Measurements from ENCODE around the gene SLC2A6. TPM values are rescaled to one million over a fixed set of nuclear protein-coding genes. Genes with fewer than 3 reads are reported as not detected.
A peak's percentile ranks its signal among the peaks of the same experiment; 100 is the strongest.

Gene SLC2A6
- total and polyA plus RNA-seq, 2 donors from 2014 or later: 2.5 to 5.8 TPM

DNA sequence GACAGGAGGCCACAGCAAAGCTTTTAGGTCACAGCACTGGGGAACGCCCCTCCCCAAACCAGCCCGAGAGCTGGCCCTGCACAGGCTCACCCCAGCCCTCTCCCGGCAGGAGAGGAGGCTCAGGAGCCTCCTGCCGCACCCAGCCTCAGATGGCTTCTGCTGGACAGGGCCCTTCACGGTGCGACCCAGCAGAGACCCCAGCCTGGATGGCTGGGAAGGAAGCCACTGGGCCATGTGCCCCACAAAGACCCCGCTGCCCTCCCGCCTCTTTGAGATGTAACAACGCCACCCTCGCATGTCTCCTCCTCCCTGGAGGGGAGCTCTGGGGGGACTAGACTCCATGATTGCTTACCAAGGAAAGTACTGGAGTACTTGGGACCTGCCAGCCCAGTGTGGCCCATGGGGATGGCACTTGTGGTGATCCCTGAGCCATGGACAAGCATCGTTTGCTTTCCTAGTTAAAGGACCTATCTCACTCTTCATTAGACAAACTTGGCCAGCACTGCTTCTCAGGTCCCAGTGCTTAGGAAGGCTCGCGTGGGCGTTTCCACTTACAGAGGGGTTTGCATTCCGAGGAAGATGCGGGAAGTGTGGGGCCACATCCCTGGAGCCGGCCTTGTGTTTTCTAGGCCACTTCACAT is 36.8 kb upstream of the SLC2A6 start:
- H3K9me3 ChIP-seq (ENCODE audit: control insufficient read depth in 2 of 3, insufficient read depth in 1 of 3, low read length in 3 of 3): no peaks in the 10 kb centered on the region
- H3K27me3 ChIP-seq (ENCODE audit: control insufficient read depth, insufficient read depth, low read length): no peaks in the 10 kb centered on the region
- H3K4me3 ChIP-seq (ENCODE audit: low read length in 3 of 3): no peak overlapping the region
- no peak for FAIRE-seq
- no peaks in the 10 kb centered on the region for H3K36me3 ChIP-seq (ENCODE audit: control insufficient read depth in 2 of 3, insufficient read depth in 3 of 3, low read length in 3 of 3)
- H3K9ac ChIP-seq (ENCODE audit: low read length in 3 of 3): no peak overlapping the region
- intact Hi-C loops (cut with DNase I): no loop called here
- no peak overlapping the region for H3K27ac ChIP-seq (ENCODE audit: low read depth in 2 of 2, low read length in 2 of 2)
- TF ChIP-seq, protein P1, sequence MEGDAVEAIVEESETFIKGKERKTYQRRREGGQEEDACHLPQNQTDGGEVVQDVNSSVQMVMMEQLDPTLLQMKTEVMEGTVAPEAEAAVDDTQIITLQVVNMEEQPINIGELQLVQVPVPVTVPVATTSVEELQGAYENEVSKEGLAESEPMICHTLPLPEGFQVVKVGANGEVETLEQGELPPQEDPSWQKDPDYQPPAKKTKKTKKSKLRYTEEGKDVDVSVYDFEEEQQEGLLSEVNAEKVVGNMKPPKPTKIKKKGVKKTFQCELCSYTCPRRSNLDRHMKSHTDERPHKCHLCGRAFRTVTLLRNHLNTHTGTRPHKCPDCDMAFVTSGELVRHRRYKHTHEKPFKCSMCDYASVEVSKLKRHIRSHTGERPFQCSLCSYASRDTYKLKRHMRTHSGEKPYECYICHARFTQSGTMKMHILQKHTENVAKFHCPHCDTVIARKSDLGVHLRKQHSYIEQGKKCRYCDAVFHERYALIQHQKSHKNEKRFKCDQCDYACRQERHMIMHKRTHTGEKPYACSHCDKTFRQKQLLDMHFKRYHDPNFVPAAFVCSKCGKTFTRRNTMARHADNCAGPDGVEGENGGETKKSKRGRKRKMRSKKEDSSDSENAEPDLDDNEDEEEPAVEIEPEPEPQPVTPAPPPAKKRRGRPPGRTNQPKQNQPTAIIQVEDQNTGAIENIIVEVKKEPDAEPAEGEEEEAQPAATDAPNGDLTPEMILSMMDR (IDR thresholded peaks at IDR 0.05; ENCODE audit: borderline replicate concordance, extremely low read depth, insufficient read depth): no peak
- peak in 1 of 5 donors; percentile 56 for DNase-seq
- H3K4me1 ChIP-seq (ENCODE audit: control insufficient read depth in 2 of 3, insufficient read depth in 2 of 3, low read depth in 1 of 3, low read length in 3 of 3): peaks cover 0 to 14% (median 6%) of the 10 kb centered on the region in 3 donors

- H3K27ac ChIP-seq (ENCODE audit: low read depth in 2 of 2, low read length in 2 of 2): no peak overlapping the region
- no peak for FAIRE-seq
- no peaks in the 10 kb centered on the region for H3K27me3 ChIP-seq (ENCODE audit: control insufficient read depth, insufficient read depth, low read length)
- no peaks in the 10 kb centered on the region for H3K9me3 ChIP-seq (ENCODE audit: control insufficient read depth in 2 of 3, insufficient read depth in 1 of 3, low read length in 3 of 3)
- no peaks in the 10 kb centered on the region for H3K36me3 ChIP-seq (ENCODE audit: control insufficient read depth in 2 of 3, insufficient read depth in 3 of 3, low read length in 3 of 3)
- no peak overlapping the region for H3K9ac ChIP-seq (ENCODE audit: low read length in 3 of 3)
- TF ChIP-seq, protein P1 (IDR thresholded peaks at IDR 0.05; ENCODE audit: borderline replicate concordance, extremely low read depth, insufficient read depth): no peak
- H3K4me3 ChIP-seq (ENCODE audit: low read length in 3 of 3): no peak overlapping the region
- peaks cover 0 to 11% (median 4%) of the 10 kb centered on the region in 3 donors for H3K4me1 ChIP-seq (ENCODE audit: control insufficient read depth in 2 of 3, insufficient read depth in 2 of 3, low read depth in 1 of 3, low read length in 3 of 3)
- intact Hi-C loops (cut with DNase I): no loop called here
- peak in 1 of 5 donors; percentile 55 for DNase-seq
Observed at GRCh38 chr9:133515240-133515610, 36.3 kb upstream of the SLC2A6 start.

GRCh38 chr9:133514460-133515239 is 35.8 kb upstream of the SLC2A6 start:
- FAIRE-seq (no peak), DNase-seq (peak in 1 of 5 donors; percentile 90)
- Histone ChIP-seq H3K36me3 (ENCODE audit: control insufficient read depth in 2 of 3, insufficient read depth in 3 of 3, low read length in 3 of 3) (no peaks in the 10 kb centered on the region), H3K4me1 (ENCODE audit: control insufficient read depth in 2 of 3, insufficient read depth in 2 of 3, low read depth in 1 of 3, low read length in 3 of 3) (peaks cover 0 to 6% (median 4%) of the 10 kb centered on the region in 3 donors), H3K27me3 (ENCODE audit: control insufficient read depth, insufficient read depth, low read length) (no peaks in the 10 kb centered on the region), H3K27ac (ENCODE audit: low read depth in 2 of 2, low read length in 2 of 2) (no peak overlapping the region), H3K4me3 (ENCODE audit: low read length in 3 of 3) (no peak overlapping the region), H3K9me3 (ENCODE audit: control insufficient read depth in 2 of 3, insufficient read depth in 1 of 3, low read length in 3 of 3) (no peaks in the 10 kb centered on the region), H3K9ac (ENCODE audit: low read length in 3 of 3) (no peak overlapping the region)
- intact Hi-C loops (cut with DNase I): no loop called here
- TF ChIP-seq, protein P1 (IDR thresholded peaks at IDR 0.05; ENCODE audit: borderline replicate concordance, extremely low read depth, insufficient read depth): no peak

Measured in kidney (tissue), 14 donors.